Measurements from ENCODE around the gene MACROD2. TPM values are rescaled to one million over a fixed set of nuclear protein-coding genes. Genes with fewer than 3 reads are reported as not detected.

The MACROD2 gene
- polyA plus RNA-seq, 2 of the 4 experiments (the other 2 are of a cell fraction) = 0.96 to 1.3 TPM

DNA sequence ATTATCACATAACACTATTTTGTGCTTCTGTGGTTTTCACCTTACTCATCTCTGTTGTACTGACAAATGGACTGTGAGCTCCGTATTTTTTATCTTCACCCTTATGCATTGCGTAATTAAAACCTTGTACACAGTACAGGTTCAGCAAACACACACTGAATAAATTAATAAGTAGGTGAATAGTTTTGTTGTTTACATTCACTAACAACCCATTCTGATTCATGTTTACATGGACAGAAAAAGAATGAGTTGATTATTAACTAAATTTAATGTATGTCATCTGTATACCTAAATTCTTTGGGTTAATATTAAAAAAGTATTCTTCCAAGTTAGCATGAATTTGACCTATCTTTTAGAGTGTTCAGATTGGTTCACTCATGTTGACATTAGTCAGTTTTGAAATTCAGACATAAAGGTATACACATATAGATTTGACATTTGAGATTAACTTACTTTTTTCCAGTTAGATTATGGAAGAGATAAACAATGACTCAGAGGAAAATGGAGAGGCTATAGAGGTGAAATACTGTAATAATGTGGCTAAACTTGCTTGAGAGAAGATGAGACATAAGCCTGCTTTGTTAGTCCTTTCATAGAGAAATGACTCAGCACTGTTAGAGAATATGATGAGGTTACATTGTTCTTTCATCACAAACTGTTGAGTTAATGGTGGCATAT is 883.8 kb downstream of the MACROD2 start (continued):
- no peak for TF ChIP-seq USF2 (IDR thresholded peaks at IDR 0.05)
- no peak for TF ChIP-seq MAZ (IDR thresholded peaks at IDR 0.05; ENCODE audit: borderline replicate concordance, low read depth, low read length)
- 0 out of 2 replicates have a peak, but pooled peaks have one; percentile 66 for TF ChIP-seq EHF (CRISPR knock-in tag; IDR thresholded peaks at IDR 0.05)
- TF ChIP-seq, protein P1, sequence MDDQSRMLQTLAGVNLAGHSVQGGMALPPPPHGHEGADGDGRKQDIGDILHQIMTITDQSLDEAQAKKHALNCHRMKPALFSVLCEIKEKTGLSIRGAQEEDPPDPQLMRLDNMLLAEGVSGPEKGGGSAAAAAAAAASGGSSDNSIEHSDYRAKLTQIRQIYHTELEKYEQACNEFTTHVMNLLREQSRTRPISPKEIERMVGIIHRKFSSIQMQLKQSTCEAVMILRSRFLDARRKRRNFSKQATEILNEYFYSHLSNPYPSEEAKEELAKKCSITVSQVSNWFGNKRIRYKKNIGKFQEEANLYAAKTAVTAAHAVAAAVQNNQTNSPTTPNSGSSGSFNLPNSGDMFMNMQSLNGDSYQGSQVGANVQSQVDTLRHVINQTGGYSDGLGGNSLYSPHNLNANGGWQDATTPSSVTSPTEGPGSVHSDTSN (IDR thresholded peaks at IDR 0.05) = no peak
- TF ChIP-seq NR3C1 (IDR thresholded peaks at IDR 0.05) = no peak
- peak; percentile 65 to 89; a peak in 4 of 5 replicates for TF ChIP-seq EP300 (IDR thresholded peaks at IDR 0.05)
- TF ChIP-seq TFCP2L1 (CRISPR knock-in tag; IDR thresholded peaks at IDR 0.05) = no peak
- peak; percentile 38; the same call in 1 of the 2 replicates for TF ChIP-seq MAX (IDR thresholded peaks at IDR 0.05)
- no peak for TF ChIP-seq POLR2A (IDR thresholded peaks at IDR 0.05; ENCODE audit: low read length)
- peak; percentile 82 for TF ChIP-seq ZSCAN20 (CRISPR knock-in tag; IDR thresholded peaks at IDR 0.05)
- TF ChIP-seq CBX2 (IDR thresholded peaks at IDR 0.05; ENCODE audit: borderline replicate concordance, low read depth) = no peak
- peak; percentile 70; the same call in 1 of the 2 replicates for TF ChIP-seq FOXS1 (CRISPR knock-in tag; IDR thresholded peaks at IDR 0.05)
- no peak for TF ChIP-seq CHD2 (IDR thresholded peaks at IDR 0.05; ENCODE audit: low read length, partially characterized antibody)
- no peak for TF ChIP-seq HOXB13 (CRISPR knock-in tag; IDR thresholded peaks at IDR 0.05; ENCODE audit: low read depth)
- TF ChIP-seq HOXB5 (CRISPR knock-in tag; IDR thresholded peaks at IDR 0.05) = no peak
- no peak for TF ChIP-seq HDAC2 (IDR thresholded peaks at IDR 0.05)
- peak; percentile 99 for TF ChIP-seq MAFK (IDR thresholded peaks at IDR 0.05; ENCODE audit: partially characterized antibody)
- 0 out of 2 replicates have a peak, but pooled peaks have one; percentile 18 for TF ChIP-seq RARB (CRISPR knock-in tag; IDR thresholded peaks at IDR 0.05)
- TF ChIP-seq HOXA7 (CRISPR knock-in tag; IDR thresholded peaks at IDR 0.05) = 0 out of 2 replicates have a peak, but pooled peaks have one; percentile 68
- TF ChIP-seq FOSB (CRISPR knock-in tag; IDR thresholded peaks at IDR 0.05) = peak; percentile 87
- TF ChIP-seq, protein P2, sequence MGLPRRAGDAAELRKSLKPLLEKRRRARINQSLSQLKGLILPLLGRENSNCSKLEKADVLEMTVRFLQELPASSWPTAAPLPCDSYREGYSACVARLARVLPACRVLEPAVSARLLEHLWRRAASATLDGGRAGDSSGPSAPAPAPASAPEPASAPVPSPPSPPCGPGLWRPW (IDR thresholded peaks at IDR 0.05) = peak; percentile 80
- TF ChIP-seq JUN (IDR thresholded peaks at IDR 0.05) = peak; percentile 64 to 95; a peak in 4 of 5 replicates
- TF ChIP-seq JUNB (IDR thresholded peaks at IDR 0.05) = peak; percentile 96
- peak; percentile 89 for TF ChIP-seq NFE2L2 (conservative IDR thresholded peaks at IDR 0.05; ENCODE audit: low read length)
- TF ChIP-seq SREBF2 (IDR thresholded peaks at IDR 0.05) = no peak

DNA sequence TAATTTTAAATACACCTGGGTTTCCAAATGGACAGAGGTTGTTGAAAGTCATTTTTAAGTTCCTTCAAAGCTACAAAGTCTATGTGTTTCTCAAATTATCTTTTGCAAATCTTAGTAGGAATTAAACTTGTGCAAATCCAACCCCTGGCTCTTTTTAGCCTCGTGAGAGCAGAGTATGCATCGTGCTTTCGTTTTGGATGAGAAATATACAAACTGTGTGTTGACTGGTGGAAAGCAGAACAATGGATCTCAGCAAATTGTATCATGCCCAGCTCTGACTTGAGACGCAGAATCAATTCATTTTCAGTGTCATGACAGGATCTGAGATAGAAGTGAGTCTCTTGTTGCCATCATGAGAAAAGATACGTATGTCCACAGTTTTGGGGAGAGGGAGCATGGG is 884.5 kb downstream of the MACROD2 start:
- FAIRE-seq (no peak), DNase-seq (ENCODE audit: low read depth in 1 of 2, low spot score in 1 of 2) (no peak), ATAC-seq (no peak)
- ChIA-PET POLR2A (interaction anchor here (1.8 kb wide), 1 partner anchor 543 kb away, joined by 7 read pairs; the partner anchor contains the start of gene FLRT3), CTCF (no interaction called here)
- Histone ChIP-seq H3K4me1 (peaks cover 32% of the 10 kb centered on the region), H3K9me3 (peaks cover 24% of the 10 kb centered on the region), H3K4me3 (0 out of 3 replicates have a peak overlapping the region, but pooled peaks have one; percentile 2), H3K4me2 (peak overlapping the region; percentile 60), H3K27ac (peak overlapping the region; percentile 89 to 90)
- TF ChIP-seq EHMT2 (IDR thresholded peaks at IDR 0.05; ENCODE audit: low read depth) (peak; percentile 46; the same call in 1 of the 2 replicates), ZC3H11A (IDR thresholded peaks at IDR 0.05) (no peak)
- 87% methylated on average over 5 of the region's 5 CpGs for WGBS (ENCODE audit: missing lambda C conversion rate)

Data from A549 (cell line).